GM12873 (cell line): ENCODE results near the gene FARS2.

Source experiments
- CTCF ChIP-seq: IDR thresholded peaks from 2 replicates; pipeline ENCODE4 v1.5.1; 2012; ENCODE audit warnings: low read depth, mild to moderate bottlenecking, moderate library complexity, low read length, control low read depth; ENCODE audit not compliant: insufficient read depth; ENCODE audit errors: missing control alignments

FARS2 gene

GRCh38 chr6:5403076-5403475, 141.8 kb downstream of the FARS2 start:
- TF ChIP-seq CTCF: no peak

- no peak for TF ChIP-seq CTCF
These were observed 142.3 kb downstream of the FARS2 start for GRCh38 chr6:5403609-5404008.

- no peak for TF ChIP-seq CTCF
These were observed 144.7 kb downstream of the FARS2 start for GRCh38 chr6:5405976-5406375.

GRCh38 chr6:5411414-5411813, 150.1 kb downstream of the FARS2 start:
- TF ChIP-seq CTCF: no peak

GRCh38 chr6:5412017-5412416, 150.7 kb downstream of the FARS2 start:
- TF ChIP-seq CTCF: no peak

- no peak for TF ChIP-seq CTCF
These were observed 151.3 kb downstream of the FARS2 start for GRCh38 chr6:5412663-5413062.

- no peak for TF ChIP-seq CTCF
These were observed 154.9 kb downstream of the FARS2 start for GRCh38 chr6:5416250-5416649.
